Lower leg skin (tissue), 3 donors: ENCODE measurements around the gene PLB1.

Source experiments
- CTCF ChIP-seq, 3 donors: fragments of 450-650 bp; IDR thresholded peaks; one replicate each; pipeline ENCODE4 v1.5.1; 2016; ENCODE audit warnings: antibody characterized with exemption in 3 of 3, mild to moderate bottlenecking in 3 of 3, moderate library complexity in 2 of 3
- POLR2A ChIP-seq, 2 donors: fragments of 450-650 bp; IDR thresholded peaks; one replicate each; pipeline ENCODE4 v1.6.1; 2016 to 2017; ENCODE audit warnings: antibody characterized with exemption in 2 of 2, mild to moderate bottlenecking in 1 of 2, moderate library complexity in 1 of 2

- TF ChIP-seq CTCF (IDR thresholded peaks at IDR 0.05) (no peak), POLR2A (IDR thresholded peaks at IDR 0.05) (no peak)
These were observed 42.8 kb downstream of the PLB1 start for GRCh38 chr2:28538652-28539051.
